ENCODE results near the gene EFNB2. TPM values are rescaled to one million over a fixed set of nuclear protein-coding genes. Genes with fewer than 3 reads are reported as not detected.

Gene EFNB2
- total RNA-seq, 2 experiments from 2014 or later = 0.11 to 0.20 TPM

GRCh38 chr13:106540613-106541012, 5.2 kb upstream of the EFNB2 start:
- ATAC-seq = no peak
- H3K27ac Mint-ChIP-seq = no peak overlapping the region
- no peak for DNase-seq
- TF ChIP-seq CTCF (IDR thresholded peaks at IDR 0.05) = no peak
- no peaks in the 10 kb centered on the region for H3K9me3 Mint-ChIP-seq
- POLR2A ChIA-PET = no interaction called here
- CTCF ChIA-PET = no interaction called here
- H3K4me1 Mint-ChIP-seq (ENCODE audit: low read depth) = peaks cover 4% of the 10 kb centered on the region
- peaks cover 8% of the 10 kb centered on the region for H3K36me3 Mint-ChIP-seq (ENCODE audit: low read depth)
- H3K27me3 Mint-ChIP-seq = peaks cover 3% of the 10 kb centered on the region
- H3K4me3 Mint-ChIP-seq = no peak overlapping the region
- intact Hi-C loops (cut with micrococcal nuclease) = no loop called here

- peaks cover 18% of the 10 kb centered on the region for H3K27me3 Mint-ChIP-seq
- H3K36me3 Mint-ChIP-seq (ENCODE audit: low read depth) = peaks cover 7% of the 10 kb centered on the region
- ATAC-seq (no peak), DNase-seq (no peak)
- no peak overlapping the region for H3K27ac Mint-ChIP-seq
- CTCF ChIA-PET = interaction anchor here (0.7 to 2.3 kb wide), 7 partner anchors 8 to 1199 kb away, joined by 3 to 5 read pairs (median 4); no protein-coding TSS in a partner anchor
- no peak for TF ChIP-seq CTCF (IDR thresholded peaks at IDR 0.05)
- H3K4me1 Mint-ChIP-seq (ENCODE audit: low read depth) = peaks cover 15% of the 10 kb centered on the region
- H3K9me3 Mint-ChIP-seq = no peaks in the 10 kb centered on the region
- POLR2A ChIA-PET = interaction anchor here (1.2 kb wide), 2 partner anchors 8 to 33 kb away, joined by 3 to 4 read pairs; no protein-coding TSS in a partner anchor
- no peak overlapping the region for H3K4me3 Mint-ChIP-seq
- intact Hi-C loops (cut with micrococcal nuclease) = no loop called here
Measured at GRCh38 chr13:106537521-106537920, 2.1 kb upstream of the EFNB2 start.

- peak; percentile 40 for ATAC-seq
- intact Hi-C loops (cut with micrococcal nuclease) = no loop called here
- Mint-ChIP-seq H3K27me3 (peaks cover 26% of the 10 kb centered on the region), H3K36me3 (ENCODE audit: low read depth) (peaks cover 5% of the 10 kb centered on the region), H3K27ac (no peak overlapping the region), H3K4me3 (peak overlapping the region; percentile 81), H3K4me1 (ENCODE audit: low read depth) (peaks cover 15% of the 10 kb centered on the region), H3K9me3 (no peaks in the 10 kb centered on the region)
- POLR2A ChIA-PET = interaction anchor here (0.7 to 1.2 kb wide), 4 partner anchors 29 to 84 kb away, joined by 3 to 5 read pairs (median 4); partner anchors contain the start of gene ARGLU1
- CTCF ChIA-PET = interaction anchor here (0.6 to 3.0 kb wide), 32 partner anchors 8 to 1763 kb away, joined by 3 to 28 read pairs (median 3); partner anchors contain the start of gene ARGLU1
- DNase-seq = peak; percentile 88
- peak; percentile 91 for TF ChIP-seq CTCF (IDR thresholded peaks at IDR 0.05)
Measured at GRCh38 chr13:106536244-106537034, 977 bp upstream of the EFNB2 start.

- H3K4me1 Mint-ChIP-seq (ENCODE audit: low read depth) = peaks cover 15% of the 10 kb centered on the region
- no peaks in the 10 kb centered on the region for H3K9me3 Mint-ChIP-seq
- H3K4me3 Mint-ChIP-seq = peak overlapping the region; percentile 70
- peak; percentile 6 for DNase-seq
- ChIA-PET POLR2A (interaction anchor here (0.6 to 1.4 kb wide), 2 partner anchors 11 to 34 kb away, joined by 3 read pairs; no protein-coding TSS in a partner anchor), CTCF (interaction anchor here (1.3 to 3.0 kb wide), 7 partner anchors 11 to 85 kb away, joined by 3 to 28 read pairs (median 4); no protein-coding TSS in a partner anchor)
- peaks cover 37% of the 10 kb centered on the region for H3K27me3 Mint-ChIP-seq
- intact Hi-C loops (cut with micrococcal nuclease) = loop anchor here (5.0 kb wide), 1 partner anchor 453 kb away; no protein-coding TSS in a partner anchor
- ATAC-seq = peak; percentile 14
- H3K36me3 Mint-ChIP-seq (ENCODE audit: low read depth) = no peaks in the 10 kb centered on the region
- H3K27ac Mint-ChIP-seq = no peak overlapping the region
- no peak for TF ChIP-seq CTCF (IDR thresholded peaks at IDR 0.05)
Measured at GRCh38 chr13:106534639-106535551, 567 bp downstream of the EFNB2 start.

Measured in activated CD8-positive, alpha-beta T cell treated with anti-CD3 and anti-CD28 coated beads for 36 hours (primary cell).